Measurements from ENCODE around the gene CNN1.

GRCh38 chr19:11499890-11500420, 38.7 kb upstream of the CNN1 start:
- TF ChIP-seq CTCF (IDR thresholded peaks at IDR 0.05; ENCODE audit: insufficient read depth, low read length, poor library complexity, severe bottlenecking) (no peak), EZH2phosphoT487 (conservative IDR thresholded peaks at IDR 0.05; ENCODE audit: low read length) (no peak)
